ENCODE results near the gene GEMIN5. TPM values are rescaled to one million over a fixed set of nuclear protein-coding genes. Genes with fewer than 3 reads are reported as not detected.

GEMIN5 gene
- total and polyA plus RNA-seq, 2 experiments from 2014 or later = 18.3 to 46.7 TPM

DNA sequence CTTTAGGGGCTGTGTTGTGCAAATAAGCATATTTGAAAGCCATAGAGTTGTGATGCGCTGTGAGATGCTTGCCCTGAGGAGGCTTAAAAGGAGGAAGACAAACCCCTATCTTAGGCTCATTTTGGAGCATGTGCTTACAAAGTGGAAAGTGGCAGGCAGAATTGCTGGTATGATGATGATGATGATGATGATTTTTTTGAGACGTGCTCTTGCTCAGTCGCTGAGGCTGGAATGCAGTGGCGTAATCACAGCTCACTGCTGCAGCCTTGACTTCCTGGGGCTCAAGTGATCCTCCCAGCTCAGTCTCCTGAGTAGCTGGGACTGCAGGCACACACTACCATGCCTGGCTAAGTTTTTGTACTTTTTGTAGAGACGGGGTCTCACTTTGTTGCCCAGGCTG is 77.9 kb downstream of the GEMIN5 start (continued):
- TF ChIP-seq, protein P1, sequence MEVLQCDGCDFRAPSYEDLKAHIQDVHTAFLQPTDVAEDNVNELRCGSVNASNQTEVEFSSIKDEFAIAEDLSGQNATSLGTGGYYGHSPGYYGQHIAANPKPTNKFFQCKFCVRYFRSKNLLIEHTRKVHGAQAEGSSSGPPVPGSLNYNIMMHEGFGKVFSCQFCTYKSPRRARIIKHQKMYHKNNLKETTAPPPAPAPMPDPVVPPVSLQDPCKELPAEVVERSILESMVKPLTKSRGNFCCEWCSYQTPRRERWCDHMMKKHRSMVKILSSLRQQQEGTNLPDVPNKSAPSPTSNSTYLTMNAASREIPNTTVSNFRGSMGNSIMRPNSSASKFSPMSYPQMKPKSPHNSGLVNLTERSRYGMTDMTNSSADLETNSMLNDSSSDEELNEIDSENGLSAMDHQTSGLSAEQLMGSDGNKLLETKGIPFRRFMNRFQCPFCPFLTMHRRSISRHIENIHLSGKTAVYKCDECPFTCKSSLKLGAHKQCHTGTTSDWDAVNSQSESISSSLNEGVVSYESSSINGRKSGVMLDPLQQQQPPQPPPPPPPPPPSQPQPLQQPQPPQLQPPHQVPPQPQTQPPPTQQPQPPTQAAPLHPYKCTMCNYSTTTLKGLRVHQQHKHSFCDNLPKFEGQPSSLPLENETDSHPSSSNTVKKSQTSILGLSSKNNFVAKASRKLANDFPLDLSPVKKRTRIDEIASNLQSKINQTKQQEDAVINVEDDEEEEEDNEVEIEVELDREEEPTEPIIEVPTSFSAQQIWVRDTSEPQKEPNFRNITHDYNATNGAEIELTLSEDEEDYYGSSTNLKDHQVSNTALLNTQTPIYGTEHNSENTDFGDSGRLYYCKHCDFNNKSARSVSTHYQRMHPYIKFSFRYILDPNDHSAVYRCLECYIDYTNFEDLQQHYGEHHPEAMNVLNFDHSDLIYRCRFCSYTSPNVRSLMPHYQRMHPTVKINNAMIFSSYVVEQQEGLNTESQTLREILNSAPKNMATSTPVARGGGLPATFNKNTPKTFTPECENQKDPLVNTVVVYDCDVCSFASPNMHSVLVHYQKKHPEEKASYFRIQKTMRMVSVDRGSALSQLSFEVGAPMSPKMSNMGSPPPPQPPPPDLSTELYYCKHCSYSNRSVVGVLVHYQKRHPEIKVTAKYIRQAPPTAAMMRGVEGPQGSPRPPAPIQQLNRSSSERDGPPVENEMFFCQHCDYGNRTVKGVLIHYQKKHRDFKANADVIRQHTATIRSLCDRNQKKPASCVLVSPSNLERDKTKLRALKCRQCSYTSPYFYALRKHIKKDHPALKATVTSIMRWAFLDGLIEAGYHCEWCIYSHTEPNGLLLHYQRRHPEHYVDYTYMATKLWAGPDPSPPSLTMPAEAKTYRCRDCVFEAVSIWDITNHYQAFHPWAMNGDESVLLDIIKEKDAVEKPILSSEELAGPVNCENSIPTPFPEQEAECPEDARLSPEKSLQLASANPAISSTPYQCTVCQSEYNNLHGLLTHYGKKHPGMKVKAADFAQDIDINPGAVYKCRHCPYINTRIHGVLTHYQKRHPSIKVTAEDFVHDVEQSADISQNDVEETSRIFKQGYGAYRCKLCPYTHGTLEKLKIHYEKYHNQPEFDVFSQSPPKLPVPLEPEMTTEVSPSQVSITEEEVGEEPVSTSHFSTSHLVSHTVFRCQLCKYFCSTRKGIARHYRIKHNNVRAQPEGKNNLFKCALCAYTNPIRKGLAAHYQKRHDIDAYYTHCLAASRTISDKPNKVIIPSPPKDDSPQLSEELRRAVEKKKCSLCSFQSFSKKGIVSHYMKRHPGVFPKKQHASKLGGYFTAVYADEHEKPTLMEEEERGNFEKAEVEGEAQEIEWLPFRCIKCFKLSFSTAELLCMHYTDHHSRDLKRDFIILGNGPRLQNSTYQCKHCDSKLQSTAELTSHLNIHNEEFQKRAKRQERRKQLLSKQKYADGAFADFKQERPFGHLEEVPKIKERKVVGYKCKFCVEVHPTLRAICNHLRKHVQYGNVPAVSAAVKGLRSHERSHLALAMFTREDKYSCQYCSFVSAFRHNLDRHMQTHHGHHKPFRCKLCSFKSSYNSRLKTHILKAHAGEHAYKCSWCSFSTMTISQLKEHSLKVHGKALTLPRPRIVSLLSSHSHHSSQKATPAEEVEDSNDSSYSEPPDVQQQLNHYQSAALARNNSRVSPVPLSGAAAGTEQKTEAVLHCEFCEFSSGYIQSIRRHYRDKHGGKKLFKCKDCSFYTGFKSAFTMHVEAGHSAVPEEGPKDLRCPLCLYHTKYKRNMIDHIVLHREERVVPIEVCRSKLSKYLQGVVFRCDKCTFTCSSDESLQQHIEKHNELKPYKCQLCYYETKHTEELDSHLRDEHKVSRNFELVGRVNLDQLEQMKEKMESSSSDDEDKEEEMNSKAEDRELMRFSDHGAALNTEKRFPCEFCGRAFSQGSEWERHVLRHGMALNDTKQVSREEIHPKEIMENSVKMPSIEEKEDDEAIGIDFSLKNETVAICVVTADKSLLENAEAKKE (CRISPR knock-in tag; IDR thresholded peaks at IDR 0.05) = no peak
- TF ChIP-seq EZH2phosphoT487 (IDR thresholded peaks at IDR 0.05; ENCODE audit: unreplicated experiment) = no peak
- TF ChIP-seq ETS1 (IDR thresholded peaks at IDR 0.05) = no peak
- TF ChIP-seq CREB1 (CRISPR knock-in tag; IDR thresholded peaks at IDR 0.05; ENCODE audit: low read depth) = no peak

DNA sequence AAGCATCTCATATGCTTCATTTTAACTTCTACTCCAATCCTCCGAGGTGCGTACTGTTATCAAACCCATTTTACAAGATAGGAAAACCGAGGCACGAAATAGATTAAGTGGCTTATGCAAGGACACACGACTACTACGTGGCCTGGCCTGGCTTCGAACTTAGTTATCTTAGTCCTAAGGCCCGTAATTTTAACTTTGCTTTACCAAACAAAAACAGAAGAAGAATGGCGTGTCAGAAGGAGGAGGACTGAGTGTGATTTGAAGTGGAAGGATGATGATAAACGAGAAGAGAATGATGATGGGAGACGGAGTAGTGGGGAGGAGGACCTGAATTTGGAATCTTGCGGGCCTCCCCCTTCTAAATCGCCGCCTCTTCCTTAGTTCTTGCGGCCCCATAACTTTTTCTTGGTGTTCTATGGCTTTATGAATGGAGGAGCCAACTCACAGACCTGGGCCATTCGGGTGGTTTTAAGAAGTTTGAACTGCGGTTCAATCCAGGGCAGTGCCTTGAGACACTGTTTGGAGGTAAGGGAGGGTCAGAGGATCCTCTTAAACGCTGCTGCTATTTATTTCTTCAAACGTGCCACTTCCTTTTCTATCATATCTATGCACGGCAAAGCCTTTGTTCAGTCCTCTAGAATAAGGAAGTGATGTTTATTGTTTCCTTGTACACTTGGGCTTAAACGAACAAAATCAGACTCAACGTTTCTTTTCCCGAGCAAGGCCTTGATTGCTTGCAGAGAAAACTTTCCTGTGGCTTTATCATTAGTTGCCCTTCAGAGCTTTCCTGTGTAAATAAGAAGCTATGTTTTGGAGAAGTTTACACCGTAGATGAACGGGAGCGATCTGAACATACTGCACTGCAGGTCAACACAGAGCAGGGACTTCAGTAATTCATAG is 78.8 kb downstream of the GEMIN5 start:
- Histone ChIP-seq H3K27me3 (ENCODE audit: insufficient read depth) (no peaks in the 10 kb centered on the region), H3K4me3 (peak overlapping the region; percentile 93), H3K79me2 (replicated peaks; ENCODE audit: insufficient read depth) (peaks cover 55% of the 10 kb centered on the region), H3K4me1 (ENCODE audit: insufficient read depth) (peaks cover 24% of the 10 kb centered on the region), H3F3A (replicated peaks; ENCODE audit: low read depth) (peaks cover 13% of the 10 kb centered on the region; the same call in 1 of the 2 replicates), H3K36me3 (ENCODE audit: insufficient read depth) (peaks cover 11% of the 10 kb centered on the region; the same call in 1 of the 2 replicates), H4K20me1 (replicated peaks; ENCODE audit: insufficient read depth) (peaks cover 22% of the 10 kb centered on the region; the same call in 1 of the 2 replicates), H2AFZ (peak overlapping the region; percentile 63), H3K9me2 (ENCODE audit: insufficient read depth) (no peaks in the 10 kb centered on the region), H3K27ac (ENCODE audit: low read depth) (peak overlapping the region; percentile 99), H3K4me2 (peak overlapping the region; percentile 93)
- H3K4me1 Mint-ChIP-seq = peaks cover 26% of the 10 kb centered on the region
- H3K27me3 Mint-ChIP-seq (ENCODE audit: insufficient read depth, low read depth, poor library complexity) = peaks cover 16% of the 10 kb centered on the region
- ATAC-seq = no peak
- H3K36me3 Mint-ChIP-seq (ENCODE audit: low read depth) = peaks cover 19% of the 10 kb centered on the region
- H3K27ac Mint-ChIP-seq = peak overlapping the region; percentile 100
- DNase-seq (ENCODE audit: low spot score) = no peak
- H3K9me3 Mint-ChIP-seq = no peaks in the 10 kb centered on the region
- peak overlapping the region; percentile 91 for H3K4me3 Mint-ChIP-seq
- TF ChIP-seq EZH2 (IDR thresholded peaks at IDR 0.05; ENCODE audit: low read depth, unreplicated experiment) = no peak
- no peak for TF ChIP-seq ZNF114 (CRISPR knock-in tag; IDR thresholded peaks at IDR 0.05)
- TF ChIP-seq, protein P1 (CRISPR knock-in tag; IDR thresholded peaks at IDR 0.05) = no peak
- no peak for TF ChIP-seq JUNB (IDR thresholded peaks at IDR 0.05; ENCODE audit: unreplicated experiment)

All from GM23338 (cell line).